SK-N-SH treated with all-trans-retinoic acid at 6 μM for 48 hours (cell line): ENCODE data around the gene LAG3.
"Not testable (repeated sequence)": the region's sequence is repeated elsewhere in the genome, so short reads cannot be mapped to it uniquely, and the experiment has no call there.

ENCODE experiments used
- ATAC-seq: fragments of 200-7000 bp; cut with Tn5 transposase; 3 replicates; pipeline ENCODE4 v1.9.1; 2020; ENCODE audit warnings: mild to moderate bottlenecking, moderate library complexity
- ARNTL ChIP-seq: fragments of 450-650 bp; formaldehyde crosslinking; IDR thresholded peaks from 2 replicates; pipeline ENCODE4 v1.5.0; 2020; ENCODE audit warnings: low read depth, mild to moderate bottlenecking, moderate library complexity, borderline replicate concordance
- BACH2 ChIP-seq: fragments of 250-450 bp; sonication (Bioruptor Pico); IDR thresholded peaks from 2 replicates; pipeline ENCODE4 v1.9.0; 2021; ENCODE audit warnings: mild to moderate bottlenecking, borderline replicate concordance
- CSDC2 ChIP-seq: fragments of 250-450 bp; sonication (Bioruptor Pico); IDR thresholded peaks from 2 replicates; pipeline ENCODE4 v1.5.0; 2020; ENCODE audit warnings: mild to moderate bottlenecking, moderate library complexity
- ESRRG ChIP-seq: fragments of 250-450 bp; sonication (Bioruptor Pico); IDR thresholded peaks from 2 replicates; pipeline ENCODE4 v1.6.1; 2021; ENCODE audit warnings: mild to moderate bottlenecking
- ISL1 ChIP-seq: fragments of 250-450 bp; sonication (Bioruptor Pico); IDR thresholded peaks from 2 replicates; pipeline ENCODE4 v2.1.2; 2022; ENCODE audit warnings: mild to moderate bottlenecking, moderate library complexity
- OSR1 ChIP-seq: fragments of 250-450 bp; sonication (Bioruptor Pico); IDR thresholded peaks from 2 replicates; pipeline ENCODE4 v1.8.0; 2022; ENCODE audit warnings: moderate library complexity, mild to moderate bottlenecking, inconsistent platforms
- PPARA ChIP-seq: fragments of 250-450 bp; sonication (Bioruptor Pico); IDR thresholded peaks from 2 replicates; pipeline ENCODE4 v1.5.0; 2020; ENCODE audit warnings: mild to moderate bottlenecking, borderline replicate concordance
- RARB ChIP-seq: fragments of 250-450 bp; sonication (Bioruptor Pico); IDR thresholded peaks from 2 replicates; pipeline ENCODE4 v1.8.0; 2021; ENCODE audit warnings: mild to moderate bottlenecking, moderate library complexity
- SNAI2 ChIP-seq: fragments of 250-450 bp; sonication (Bioruptor Pico); IDR thresholded peaks from 2 replicates; pipeline ENCODE4 v1.5.0; 2020; ENCODE audit warnings: mild to moderate bottlenecking, moderate library complexity
- TCF4 ChIP-seq: fragments of 250-450 bp; sonication (Bioruptor Pico); IDR thresholded peaks from 2 replicates; pipeline ENCODE4 v1.8.0; 2021; ENCODE audit warnings: mild to moderate bottlenecking, moderate library complexity, borderline replicate concordance
- ZC3H10 ChIP-seq: fragments of 250-450 bp; sonication (Bioruptor Pico); IDR thresholded peaks from 2 replicates; pipeline ENCODE4 v1.5.1; 2021; ENCODE audit warnings: mild to moderate bottlenecking, moderate library complexity
- ZFP3 ChIP-seq: fragments of 250-450 bp; sonication (Bioruptor Pico); IDR thresholded peaks from 2 replicates; pipeline ENCODE4 v1.5.0; 2020; ENCODE audit warnings: mild to moderate bottlenecking, moderate library complexity
- ZFP30 ChIP-seq: fragments of 450-650 bp; formaldehyde crosslinking; IDR thresholded peaks from 2 replicates; pipeline ENCODE4 v1.5.0; 2022; ENCODE audit warnings: mild to moderate bottlenecking, moderate library complexity
- ZNF565 ChIP-seq: fragments of 450-650 bp; formaldehyde crosslinking; conservative IDR thresholded peaks from 2 replicates; pipeline ENCODE4 v1.5.0; 2020; ENCODE audit warnings: low read depth, mild to moderate bottlenecking, moderate library complexity
- ZNF70 ChIP-seq: fragments of 450-650 bp; formaldehyde crosslinking; IDR thresholded peaks from 2 replicates; pipeline ENCODE4 v1.5.0; 2020; ENCODE audit warnings: mild to moderate bottlenecking, moderate library complexity
- ZNF8 ChIP-seq: fragments of 450-650 bp; formaldehyde crosslinking; IDR thresholded peaks from 2 replicates; pipeline ENCODE4 v1.5.0; 2020; ENCODE audit warnings: mild to moderate bottlenecking, moderate library complexity
- TF ChIP-seq, protein P1 (sequence below): fragments of 250-450 bp; sonication (Bioruptor Pico); IDR thresholded peaks from 2 replicates; pipeline ENCODE4 v1.8.0; 2020; ENCODE audit warnings: mild to moderate bottlenecking, moderate library complexity, borderline replicate concordance
- TF ChIP-seq, protein P2 (sequence below): fragments of 250-450 bp; sonication (Bioruptor Pico); IDR thresholded peaks from 2 replicates; pipeline ENCODE4 v1.5.1; 2020; ENCODE audit warnings: low read depth, mild to moderate bottlenecking, moderate library complexity
- TF ChIP-seq, protein P3 (sequence below): fragments of 250-450 bp; sonication (Bioruptor Pico); IDR thresholded peaks from 2 replicates; pipeline ENCODE4 v1.5.0; 2020; ENCODE audit warnings: mild to moderate bottlenecking, moderate library complexity
- TF ChIP-seq, protein P4 (sequence below): fragments of 250-450 bp; sonication (Bioruptor Pico); IDR thresholded peaks from 2 replicates; pipeline ENCODE4 v1.5.1; 2021; ENCODE audit warnings: mild to moderate bottlenecking, moderate library complexity
- TF ChIP-seq, protein P5 (sequence below): fragments of 250-450 bp; sonication (Bioruptor Pico); IDR thresholded peaks from 2 replicates; pipeline ENCODE4 v1.8.0; 2021; ENCODE audit warnings: low read depth, mild to moderate bottlenecking, moderate library complexity, borderline replicate concordance

LAG3 gene

DNA sequence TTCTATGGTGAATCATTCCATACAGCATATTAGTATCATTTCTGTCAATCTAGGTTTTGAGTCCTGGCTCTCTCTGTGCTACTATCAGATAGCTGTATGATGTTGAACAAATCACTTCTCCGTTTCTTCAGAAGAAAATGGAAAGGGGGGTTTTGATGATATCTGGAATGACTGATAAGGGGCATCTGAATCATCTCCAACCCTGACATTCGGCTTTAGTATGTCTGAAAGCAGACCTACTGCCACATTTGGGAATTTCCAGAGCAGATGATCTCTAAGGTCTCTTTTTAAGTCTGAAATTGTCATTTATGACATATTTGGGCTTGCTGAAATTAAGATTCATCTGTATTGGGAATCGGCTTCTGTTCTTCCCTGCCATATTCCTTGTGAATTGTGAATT, 29.5 kb upstream of the LAG3 start:
- no peak for ATAC-seq

DNA sequence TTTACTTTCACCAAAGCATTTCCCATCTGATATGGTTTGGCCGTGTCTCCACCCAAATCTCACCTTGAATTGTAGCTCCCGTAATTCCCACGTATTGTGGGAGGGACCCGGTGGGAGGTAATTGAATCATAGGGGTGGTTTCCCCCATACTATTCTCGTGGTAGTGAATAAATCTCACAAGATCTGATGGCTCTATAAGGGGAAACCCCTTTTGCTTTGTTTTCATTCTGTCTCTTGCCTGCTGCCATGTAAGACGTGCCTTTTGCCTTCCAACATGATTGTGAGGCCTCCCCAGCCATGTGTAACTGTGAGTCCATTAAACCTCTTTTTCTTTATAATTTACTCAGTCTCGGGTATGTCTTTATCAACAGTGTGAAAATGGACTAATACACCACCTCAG, 29.0 kb upstream of the LAG3 start:
- not testable (repeated sequence) for ATAC-seq

More for the DNA sequence above, 29.5 kb upstream of the LAG3 start:
- no peak for TF ChIP-seq ESRRG (CRISPR knock-in tag)
- TF ChIP-seq ZFP3, result no peak
- TF ChIP-seq, protein P1, sequence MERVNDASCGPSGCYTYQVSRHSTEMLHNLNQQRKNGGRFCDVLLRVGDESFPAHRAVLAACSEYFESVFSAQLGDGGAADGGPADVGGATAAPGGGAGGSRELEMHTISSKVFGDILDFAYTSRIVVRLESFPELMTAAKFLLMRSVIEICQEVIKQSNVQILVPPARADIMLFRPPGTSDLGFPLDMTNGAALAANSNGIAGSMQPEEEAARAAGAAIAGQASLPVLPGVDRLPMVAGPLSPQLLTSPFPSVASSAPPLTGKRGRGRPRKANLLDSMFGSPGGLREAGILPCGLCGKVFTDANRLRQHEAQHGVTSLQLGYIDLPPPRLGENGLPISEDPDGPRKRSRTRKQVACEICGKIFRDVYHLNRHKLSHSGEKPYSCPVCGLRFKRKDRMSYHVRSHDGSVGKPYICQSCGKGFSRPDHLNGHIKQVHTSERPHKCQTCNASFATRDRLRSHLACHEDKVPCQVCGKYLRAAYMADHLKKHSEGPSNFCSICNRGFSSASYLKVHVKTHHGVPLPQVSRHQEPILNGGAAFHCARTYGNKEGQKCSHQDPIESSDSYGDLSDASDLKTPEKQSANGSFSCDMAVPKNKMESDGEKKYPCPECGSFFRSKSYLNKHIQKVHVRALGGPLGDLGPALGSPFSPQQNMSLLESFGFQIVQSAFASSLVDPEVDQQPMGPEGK (CRISPR knock-in tag), result no peak
- TF ChIP-seq OSR1 (CRISPR knock-in tag), result no peak
- TF ChIP-seq, protein P2, sequence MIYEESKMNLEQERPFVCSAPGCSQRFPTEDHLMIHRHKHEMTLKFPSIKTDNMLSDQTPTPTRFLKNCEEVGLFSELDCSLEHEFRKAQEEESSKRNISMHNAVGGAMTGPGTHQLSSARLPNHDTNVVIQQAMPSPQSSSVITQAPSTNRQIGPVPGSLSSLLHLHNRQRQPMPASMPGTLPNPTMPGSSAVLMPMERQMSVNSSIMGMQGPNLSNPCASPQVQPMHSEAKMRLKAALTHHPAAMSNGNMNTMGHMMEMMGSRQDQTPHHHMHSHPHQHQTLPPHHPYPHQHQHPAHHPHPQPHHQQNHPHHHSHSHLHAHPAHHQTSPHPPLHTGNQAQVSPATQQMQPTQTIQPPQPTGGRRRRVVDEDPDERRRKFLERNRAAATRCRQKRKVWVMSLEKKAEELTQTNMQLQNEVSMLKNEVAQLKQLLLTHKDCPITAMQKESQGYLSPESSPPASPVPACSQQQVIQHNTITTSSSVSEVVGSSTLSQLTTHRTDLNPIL (CRISPR knock-in tag), result no peak
- no peak for TF ChIP-seq CSDC2 (CRISPR knock-in tag)
- TF ChIP-seq, protein P3, sequence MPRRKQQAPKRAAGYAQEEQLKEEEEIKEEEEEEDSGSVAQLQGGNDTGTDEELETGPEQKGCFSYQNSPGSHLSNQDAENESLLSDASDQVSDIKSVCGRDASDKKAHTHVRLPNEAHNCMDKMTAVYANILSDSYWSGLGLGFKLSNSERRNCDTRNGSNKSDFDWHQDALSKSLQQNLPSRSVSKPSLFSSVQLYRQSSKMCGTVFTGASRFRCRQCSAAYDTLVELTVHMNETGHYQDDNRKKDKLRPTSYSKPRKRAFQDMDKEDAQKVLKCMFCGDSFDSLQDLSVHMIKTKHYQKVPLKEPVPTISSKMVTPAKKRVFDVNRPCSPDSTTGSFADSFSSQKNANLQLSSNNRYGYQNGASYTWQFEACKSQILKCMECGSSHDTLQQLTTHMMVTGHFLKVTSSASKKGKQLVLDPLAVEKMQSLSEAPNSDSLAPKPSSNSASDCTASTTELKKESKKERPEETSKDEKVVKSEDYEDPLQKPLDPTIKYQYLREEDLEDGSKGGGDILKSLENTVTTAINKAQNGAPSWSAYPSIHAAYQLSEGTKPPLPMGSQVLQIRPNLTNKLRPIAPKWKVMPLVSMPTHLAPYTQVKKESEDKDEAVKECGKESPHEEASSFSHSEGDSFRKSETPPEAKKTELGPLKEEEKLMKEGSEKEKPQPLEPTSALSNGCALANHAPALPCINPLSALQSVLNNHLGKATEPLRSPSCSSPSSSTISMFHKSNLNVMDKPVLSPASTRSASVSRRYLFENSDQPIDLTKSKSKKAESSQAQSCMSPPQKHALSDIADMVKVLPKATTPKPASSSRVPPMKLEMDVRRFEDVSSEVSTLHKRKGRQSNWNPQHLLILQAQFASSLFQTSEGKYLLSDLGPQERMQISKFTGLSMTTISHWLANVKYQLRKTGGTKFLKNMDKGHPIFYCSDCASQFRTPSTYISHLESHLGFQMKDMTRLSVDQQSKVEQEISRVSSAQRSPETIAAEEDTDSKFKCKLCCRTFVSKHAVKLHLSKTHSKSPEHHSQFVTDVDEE (CRISPR knock-in tag), result no peak
- no peak for TF ChIP-seq ARNTL (CRISPR knock-in tag)
- TF ChIP-seq ZC3H10 (CRISPR knock-in tag), result no peak
- TF ChIP-seq ZNF70 (CRISPR knock-in tag), result no peak
- TF ChIP-seq, protein P4, sequence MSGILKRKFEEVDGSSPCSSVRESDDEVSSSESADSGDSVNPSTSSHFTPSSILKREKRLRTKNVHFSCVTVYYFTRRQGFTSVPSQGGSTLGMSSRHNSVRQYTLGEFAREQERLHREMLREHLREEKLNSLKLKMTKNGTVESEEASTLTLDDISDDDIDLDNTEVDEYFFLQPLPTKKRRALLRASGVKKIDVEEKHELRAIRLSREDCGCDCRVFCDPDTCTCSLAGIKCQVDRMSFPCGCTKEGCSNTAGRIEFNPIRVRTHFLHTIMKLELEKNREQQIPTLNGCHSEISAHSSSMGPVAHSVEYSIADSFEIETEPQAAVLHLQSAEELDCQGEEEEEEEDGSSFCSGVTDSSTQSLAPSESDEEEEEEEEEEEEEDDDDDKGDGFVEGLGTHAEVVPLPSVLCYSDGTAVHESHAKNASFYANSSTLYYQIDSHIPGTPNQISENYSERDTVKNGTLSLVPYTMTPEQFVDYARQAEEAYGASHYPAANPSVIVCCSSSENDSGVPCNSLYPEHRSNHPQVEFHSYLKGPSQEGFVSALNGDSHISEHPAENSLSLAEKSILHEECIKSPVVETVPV (CRISPR knock-in tag), result no peak
- no peak for TF ChIP-seq ZNF565 (CRISPR knock-in tag)
- no peak for TF ChIP-seq PPARA (CRISPR knock-in tag)
- no peak for TF ChIP-seq TCF4
- TF ChIP-seq BACH2 (CRISPR knock-in tag), result no peak
- TF ChIP-seq, protein P5, sequence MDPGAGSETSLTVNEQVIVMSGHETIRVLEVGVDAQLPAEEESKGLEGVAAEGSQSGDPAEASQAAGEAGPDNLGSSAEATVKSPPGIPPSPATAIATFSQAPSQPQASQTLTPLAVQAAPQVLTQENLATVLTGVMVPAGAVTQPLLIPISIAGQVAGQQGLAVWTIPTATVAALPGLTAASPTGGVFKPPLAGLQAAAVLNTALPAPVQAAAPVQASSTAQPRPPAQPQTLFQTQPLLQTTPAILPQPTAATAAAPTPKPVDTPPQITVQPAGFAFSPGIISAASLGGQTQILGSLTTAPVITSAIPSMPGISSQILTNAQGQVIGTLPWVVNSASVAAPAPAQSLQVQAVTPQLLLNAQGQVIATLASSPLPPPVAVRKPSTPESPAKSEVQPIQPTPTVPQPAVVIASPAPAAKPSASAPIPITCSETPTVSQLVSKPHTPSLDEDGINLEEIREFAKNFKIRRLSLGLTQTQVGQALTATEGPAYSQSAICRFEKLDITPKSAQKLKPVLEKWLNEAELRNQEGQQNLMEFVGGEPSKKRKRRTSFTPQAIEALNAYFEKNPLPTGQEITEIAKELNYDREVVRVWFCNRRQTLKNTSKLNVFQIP (CRISPR knock-in tag), result no peak
- no peak for TF ChIP-seq SNAI2 (CRISPR knock-in tag)
- TF ChIP-seq ISL1 (CRISPR knock-in tag), result no peak
- no peak for TF ChIP-seq RARB (CRISPR knock-in tag)

DNA sequence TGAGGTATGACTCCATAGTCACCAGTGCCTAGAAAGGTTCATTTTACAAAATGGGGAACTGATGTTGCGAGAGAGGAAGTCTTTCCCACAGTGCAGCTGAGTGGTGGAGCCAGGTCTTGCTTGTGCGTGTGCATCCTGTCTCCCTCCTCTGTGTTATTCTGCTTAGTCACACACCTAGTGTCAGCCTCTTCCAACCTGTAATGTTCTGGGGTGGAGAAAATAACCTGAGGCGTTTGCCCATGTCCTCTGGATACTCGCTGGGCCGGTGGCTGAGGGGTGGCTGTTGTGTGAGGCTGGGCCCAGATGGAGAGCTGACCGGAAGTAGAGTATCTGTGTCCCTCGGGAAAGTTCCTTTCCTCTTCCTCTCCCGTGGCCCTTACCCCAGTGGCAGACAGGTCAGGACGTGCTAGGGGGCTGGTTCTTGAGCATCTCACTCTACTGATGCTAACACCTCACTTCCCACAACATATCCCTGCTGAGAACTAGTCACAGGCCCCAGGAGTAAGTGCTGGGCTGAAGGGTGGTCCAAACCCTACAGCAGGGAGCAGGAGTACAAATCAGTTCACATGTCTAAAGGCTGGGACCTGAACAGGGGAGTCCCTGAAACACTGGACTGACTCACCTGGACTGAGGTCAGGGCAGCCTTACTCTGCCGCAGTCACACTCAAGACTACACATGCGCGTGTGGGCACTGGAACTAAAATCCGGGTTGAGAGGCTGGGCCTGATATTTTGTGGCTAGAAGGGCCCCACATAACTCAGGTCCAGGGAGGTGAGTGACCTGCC, 26.4 kb upstream of the LAG3 start:
- peak; percentile 11; the same call in 2 of the 3 replicates for ATAC-seq
- TF ChIP-seq ZFP30 (CRISPR knock-in tag), result no peak
- TF ChIP-seq, protein P5 (CRISPR knock-in tag), result no peak
- no peak for TF ChIP-seq RARB (CRISPR knock-in tag)
- TF ChIP-seq OSR1 (CRISPR knock-in tag), result no peak
- TF ChIP-seq ISL1 (CRISPR knock-in tag), result no peak
- TF ChIP-seq ZNF565 (CRISPR knock-in tag), result no peak
- TF ChIP-seq, protein P2 (CRISPR knock-in tag), result no peak
- no peak for TF ChIP-seq ESRRG (CRISPR knock-in tag)
- no peak for TF ChIP-seq ZNF8 (CRISPR knock-in tag)
